Cardiac fibroblast (primary cell): ENCODE measurements around the gene PIERCE2.
A peak's percentile ranks its signal among the peaks of the same experiment; 100 is the strongest.
"Not testable (repeated sequence)": the region's sequence is repeated elsewhere in the genome, so short reads cannot be mapped to it uniquely, and the experiment has no call there.

Experiments used
- DNase-seq, 2 donors: peaks; one replicate each; pipeline versions ENCODE4 v3.0.0 to v3.0.0-alpha.2; 2010; ENCODE audit warnings: low read depth in 2 of 2
- H3K4me3 ChIP-seq, 2 donors: replicated peaks in 1 of 2; 1 replicate in 1 of 2; 2 replicates in 1 of 2; pipeline ENCODE4 v1.5.1; 2011; ENCODE audit warnings: low read depth in 2 of 2, low read length in 2 of 2, mild to moderate bottlenecking in 2 of 2, moderate library complexity in 1 of 2
- CTCF ChIP-seq: IDR thresholded peaks from one replicate; pipeline ENCODE4 v1.5.1; 2011; ENCODE audit warnings: low read depth, mild to moderate bottlenecking, low read length, inconsistent platforms

Gene PIERCE2

GRCh38 chr15:55434989-55435825 is 26.9 kb downstream of the PIERCE2 start:
- TF ChIP-seq CTCF, result peak; percentile 48
- no peak overlapping the region for H3K4me3 ChIP-seq

GRCh38 chr15:55443141-55443540 is 34.8 kb downstream of the PIERCE2 start:
- not testable (repeated sequence) for DNase-seq, H3K4me3 ChIP-seq

More at GRCh38 chr15:55434989-55435825, 26.9 kb downstream of the PIERCE2 start:
- peak; percentile 76 to 80 for DNase-seq

GRCh38 chr15:55445936-55446335 is 37.6 kb downstream of the PIERCE2 start:
- H3K4me3 ChIP-seq, DNase-seq: not testable (repeated sequence)

GRCh38 chr15:55446379-55447029 is 38.2 kb downstream of the PIERCE2 start:
- H3K4me3 ChIP-seq, DNase-seq: not testable (repeated sequence)

GRCh38 chr15:55447030-55447394 is 38.7 kb downstream of the PIERCE2 start:
- not testable (repeated sequence) for DNase-seq, H3K4me3 ChIP-seq

GRCh38 chr15:55457401-55458022 is 49.2 kb downstream of the PIERCE2 start:
- no peak for DNase-seq
- H3K4me3 ChIP-seq, result no peak overlapping the region
- no peak for TF ChIP-seq CTCF

GRCh38 chr15:55461447-55461846 is 53.2 kb downstream of the PIERCE2 start:
- no peak for TF ChIP-seq CTCF
- no peak overlapping the region for H3K4me3 ChIP-seq
- no peak for DNase-seq

- H3K4me3 ChIP-seq, result no peak overlapping the region
- no peak for DNase-seq
- no peak for TF ChIP-seq CTCF
Measured at GRCh38 chr15:55468321-55468720, 60.0 kb downstream of the PIERCE2 start.
